ENCODE data around the gene PROSER1.
"Not testable (repeated sequence)": the region's sequence is repeated elsewhere in the genome, so short reads cannot be mapped to it uniquely, and the experiment has no call there.

Gene PROSER1

DNA sequence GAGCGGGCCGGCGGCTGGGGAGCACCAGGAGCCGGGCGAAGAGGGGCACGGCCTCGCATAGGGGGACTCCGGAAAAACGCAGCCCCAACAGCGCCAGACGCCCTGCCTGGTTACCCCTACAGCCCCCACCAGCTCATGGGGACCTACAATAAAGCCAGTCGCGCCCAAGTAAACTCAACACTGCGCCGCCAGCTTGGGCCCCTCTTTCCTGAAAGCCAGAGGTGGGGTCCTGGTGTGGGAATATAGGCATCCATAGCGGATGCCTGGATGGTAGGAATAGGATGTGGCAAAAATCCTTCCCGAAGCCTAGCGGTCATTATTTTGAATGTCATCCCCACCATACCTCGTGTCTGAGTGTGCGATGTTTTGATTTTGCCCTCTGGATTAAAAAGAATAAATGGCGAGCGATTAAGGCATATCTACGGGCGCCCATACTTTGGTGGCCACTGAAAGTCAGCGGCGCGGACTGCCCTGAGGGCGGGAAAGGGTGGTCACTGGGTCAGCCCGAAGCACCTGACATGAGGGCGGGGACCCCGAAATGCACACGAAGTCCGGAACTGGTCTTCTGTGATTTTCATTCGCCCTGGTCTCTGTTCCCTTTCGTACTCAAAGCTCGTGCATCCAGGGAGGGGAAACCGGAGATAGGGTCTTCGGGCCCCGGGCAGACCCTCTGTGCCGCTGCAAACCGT is at the start of gene PROSER1, which contains the start of gene NHLRC3:
Gene PROSER1 (minus strand): TSS at position 210 of the 689 bp plus-strand sequence. CDS start 847 bp downstream, outside the sequence.
Gene NHLRC3 (plus strand): TSS at position 577 of the 689 bp plus-strand sequence. CDS start 184 bp downstream, outside the sequence.
- peak; percentile 60 to 75 for DNase-seq (ENCODE audit: low read depth in 1 of 2, low spot score in 1 of 2)

DNA sequence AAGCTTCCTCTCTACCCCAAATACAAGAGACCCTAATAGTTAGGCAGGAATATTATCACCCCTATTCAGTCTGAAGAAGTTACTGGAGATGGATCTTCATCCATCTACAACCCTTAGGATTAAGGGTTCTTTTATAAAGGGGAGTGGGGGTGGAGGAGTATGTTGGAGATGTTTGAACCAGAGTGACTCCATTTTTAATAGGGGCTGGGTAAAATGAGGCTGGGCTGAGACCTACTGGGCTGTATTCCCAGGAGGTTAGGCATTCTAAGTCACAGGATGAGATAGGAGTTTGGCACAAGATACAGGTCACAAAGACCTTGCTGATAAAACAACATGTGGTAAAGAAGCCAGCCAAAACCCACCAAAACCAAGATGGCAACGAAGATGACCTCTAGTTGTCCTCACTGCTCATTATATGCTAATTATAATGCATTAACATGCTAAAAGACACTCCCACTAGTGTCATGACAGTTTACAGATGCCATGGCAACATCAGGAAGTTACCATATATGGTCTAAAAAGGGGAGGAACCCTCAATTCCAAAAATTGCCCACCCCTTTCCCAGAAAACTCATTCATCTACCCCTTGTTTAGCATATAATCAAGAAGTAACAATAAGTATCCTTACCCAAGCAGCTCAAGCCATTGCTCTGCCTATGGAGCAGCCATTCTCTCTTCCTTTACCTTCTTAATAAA is 48.5 kb upstream of the PROSER1 start:
- not testable (repeated sequence) for DNase-seq (ENCODE audit: low read depth in 1 of 2, low spot score in 1 of 2)

GRCh38 chr13:39073983-39074382 is 36.1 kb upstream of the PROSER1 start:
- no peak for DNase-seq (ENCODE audit: low read depth in 1 of 2, low spot score in 1 of 2)

- DNase-seq (ENCODE audit: low read depth in 1 of 2, low spot score in 1 of 2) = no peak
Observed at GRCh38 chr13:39072842-39073241, 35.0 kb upstream of the PROSER1 start.

- DNase-seq (ENCODE audit: low read depth in 1 of 2, low spot score in 1 of 2) = no peak
Observed at GRCh38 chr13:39062004-39062403, 24.1 kb upstream of the PROSER1 start.

- no peak for DNase-seq (ENCODE audit: low read depth in 1 of 2, low spot score in 1 of 2)
Observed at GRCh38 chr13:39058040-39058439, 20.2 kb upstream of the PROSER1 start.

DNA sequence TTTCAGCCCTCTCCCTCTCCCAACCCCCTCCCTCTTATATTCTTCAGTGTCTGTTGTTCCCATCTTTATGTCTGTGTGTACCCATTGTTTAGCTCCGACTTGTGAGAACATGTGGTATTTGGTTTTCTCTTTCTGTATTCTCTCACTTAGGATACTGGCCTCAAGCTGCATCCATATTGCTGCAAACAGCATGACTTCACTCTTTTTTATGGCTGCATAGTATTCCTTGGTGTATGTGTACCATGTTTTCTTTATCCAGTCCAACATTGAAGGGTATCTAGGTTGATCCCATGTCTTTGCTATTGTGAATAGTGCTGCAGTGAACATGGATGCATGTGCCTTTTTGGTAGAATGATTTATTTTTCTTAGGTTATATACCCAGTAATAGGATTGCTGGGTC is 18.1 kb upstream of the PROSER1 start:
- no peak for DNase-seq (ENCODE audit: low read depth in 1 of 2, low spot score in 1 of 2)

- DNase-seq (ENCODE audit: low read depth in 1 of 2, low spot score in 1 of 2) = no peak
Observed at GRCh38 chr13:39054112-39054511, 16.2 kb upstream of the PROSER1 start.

DNA sequence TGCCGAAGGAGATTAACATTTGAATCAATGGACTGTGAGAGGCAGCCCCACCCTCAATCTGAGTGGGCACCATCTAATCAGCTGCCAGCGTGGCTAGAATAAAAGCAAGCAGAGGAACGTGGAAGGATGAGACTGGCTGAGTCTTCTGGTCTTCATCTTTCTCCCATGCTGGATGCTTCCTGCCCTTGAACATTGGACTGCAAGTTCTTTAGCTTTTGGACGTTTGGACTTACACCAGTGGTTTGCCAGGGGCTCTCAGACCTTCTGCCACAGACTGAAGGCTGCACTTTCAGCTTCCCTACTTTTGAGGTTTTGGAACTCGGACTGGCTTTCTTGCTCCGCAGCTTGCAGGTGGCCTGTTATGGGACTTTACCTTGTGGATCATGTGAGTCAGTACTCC is 15.1 kb upstream of the PROSER1 start:
- no peak for DNase-seq (ENCODE audit: low read depth in 1 of 2, low spot score in 1 of 2)

DNA sequence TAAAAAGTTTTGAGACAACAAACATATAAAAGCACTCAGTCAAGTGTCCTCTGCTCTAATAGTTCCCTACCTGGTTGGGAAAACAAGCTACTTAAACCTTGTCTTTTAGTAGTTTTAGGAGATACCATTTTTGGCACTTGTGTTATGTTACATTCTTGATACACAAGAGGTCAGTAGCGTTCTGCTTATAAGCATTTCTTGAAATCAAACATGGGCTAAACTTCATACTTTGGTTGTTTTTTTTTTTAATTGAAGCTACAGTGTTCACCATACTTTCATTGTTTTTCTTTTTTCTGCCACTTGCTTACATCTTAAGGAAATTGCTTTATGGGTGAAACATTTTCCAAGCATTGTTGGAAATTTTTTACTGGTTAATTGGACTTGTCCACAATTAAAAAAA is 13.3 kb upstream of the PROSER1 start:
- DNase-seq (ENCODE audit: low read depth in 1 of 2, low spot score in 1 of 2) = no peak

- no peak for DNase-seq (ENCODE audit: low read depth in 1 of 2, low spot score in 1 of 2)
Observed at GRCh38 chr13:39049274-39049673, 11.4 kb upstream of the PROSER1 start.

DNA sequence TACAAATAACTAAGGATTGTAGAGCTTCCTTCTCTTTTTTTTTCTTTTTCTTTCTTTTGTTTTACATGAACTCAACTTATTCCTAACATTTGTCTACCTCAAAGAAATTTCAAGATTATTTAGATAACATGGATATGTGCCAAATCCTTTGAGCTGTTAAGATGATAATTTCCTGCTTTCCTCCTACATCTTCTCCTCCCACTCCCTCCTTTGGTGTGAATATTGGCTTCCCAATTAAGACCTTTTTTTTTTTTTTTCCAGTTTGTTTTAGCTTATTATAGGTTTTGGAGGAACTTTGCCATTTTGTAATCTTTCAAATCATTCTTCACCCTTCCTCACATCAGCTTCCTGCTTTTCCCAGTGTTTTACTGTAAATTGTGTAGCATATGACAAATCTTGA is 10.9 kb upstream of the PROSER1 start:
- DNase-seq (ENCODE audit: low read depth in 1 of 2, low spot score in 1 of 2) = no peak

- no peak for DNase-seq (ENCODE audit: low read depth in 1 of 2, low spot score in 1 of 2)
Observed at GRCh38 chr13:39047560-39047959, 9.7 kb upstream of the PROSER1 start.

GRCh38 chr13:39044536-39044935 is 6.6 kb upstream of the PROSER1 start:
- DNase-seq (ENCODE audit: low read depth in 1 of 2, low spot score in 1 of 2) = no peak

- no peak for DNase-seq (ENCODE audit: low read depth in 1 of 2, low spot score in 1 of 2)
Observed at GRCh38 chr13:39040206-39040605, 2.3 kb upstream of the PROSER1 start.

DNA sequence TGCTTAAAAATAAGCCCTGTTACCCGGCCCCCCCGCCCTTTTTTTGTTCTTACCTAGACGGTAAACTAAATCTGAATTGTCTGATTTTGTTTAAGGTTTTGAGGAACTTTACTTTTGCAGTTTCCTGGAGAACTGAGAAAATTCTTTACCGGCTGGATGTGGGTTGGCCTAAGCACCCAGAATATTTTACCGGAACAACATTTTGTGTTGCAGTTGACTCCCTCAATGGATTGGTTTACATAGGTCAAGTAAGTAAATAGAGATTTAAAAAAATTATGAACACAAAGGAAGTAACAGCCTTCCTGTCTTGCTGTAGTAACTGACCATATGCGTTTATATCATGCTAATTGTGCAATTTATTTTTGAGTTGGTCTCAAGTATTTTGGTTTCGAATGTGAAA is 1.2 kb upstream of the PROSER1 start:
- DNase-seq (ENCODE audit: low read depth in 1 of 2, low spot score in 1 of 2) = no peak

DNA sequence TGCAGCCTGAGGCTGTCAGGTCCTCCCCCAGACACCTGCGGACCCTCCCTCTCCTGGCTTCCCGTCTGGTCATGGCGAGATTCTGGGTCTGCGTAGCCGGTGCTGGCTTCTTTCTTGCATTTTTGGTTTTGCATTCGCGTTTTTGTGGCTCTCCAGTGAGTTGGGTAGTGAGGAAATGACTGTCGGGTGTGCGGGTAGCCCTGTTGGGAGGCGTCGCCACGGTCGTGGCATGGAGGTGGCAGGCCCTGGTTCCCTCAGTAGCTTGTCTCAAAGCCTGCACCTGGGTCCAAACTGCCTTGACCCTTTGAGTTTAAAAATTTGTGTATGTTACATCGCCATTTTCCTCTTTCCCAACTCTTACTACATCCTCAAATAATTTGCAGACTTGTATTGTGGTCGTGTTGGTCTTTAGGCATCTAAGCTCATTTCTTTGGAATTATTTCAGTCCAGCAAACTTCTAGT is 711 bp upstream of the PROSER1 start:
- DNase-seq (ENCODE audit: low read depth in 1 of 2, low spot score in 1 of 2) = peak; percentile 32 to 40

GRCh38 chr13:39037410-39037879 is 444 bp downstream of the PROSER1 start:
- peak in 1 of 2 donors; percentile 5 for DNase-seq (ENCODE audit: low read depth in 1 of 2, low spot score in 1 of 2)

GRCh38 chr13:39036212-39036611 is 1.7 kb downstream of the PROSER1 start:
- DNase-seq (ENCODE audit: low read depth in 1 of 2, low spot score in 1 of 2) = no peak

DNA sequence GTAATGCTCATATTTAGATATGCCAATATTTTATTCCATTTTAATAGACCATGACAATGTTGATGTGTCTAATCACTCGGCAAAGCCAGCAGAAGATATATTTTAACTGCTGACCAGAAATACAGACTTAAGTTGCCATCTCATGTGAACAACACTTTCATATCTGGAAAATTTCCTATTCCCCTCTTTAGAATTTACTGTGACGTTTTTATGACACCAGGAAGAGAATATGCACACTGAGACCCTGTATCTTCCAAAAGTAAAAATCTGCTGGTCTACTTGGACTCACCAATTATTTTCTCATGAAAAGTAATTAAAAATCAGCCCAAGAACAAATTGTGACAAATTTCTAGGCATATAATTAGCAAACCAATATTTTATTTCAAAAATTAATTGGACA is 2.1 kb downstream of the PROSER1 start:
- DNase-seq (ENCODE audit: low read depth in 1 of 2, low spot score in 1 of 2) = no peak

GRCh38 chr13:39035204-39035603 is 2.7 kb downstream of the PROSER1 start:
- DNase-seq (ENCODE audit: low read depth in 1 of 2, low spot score in 1 of 2) = no peak

GRCh38 chr13:39034085-39034484 is 3.8 kb downstream of the PROSER1 start:
- no peak for DNase-seq (ENCODE audit: low read depth in 1 of 2, low spot score in 1 of 2)
